ENCODE results near the gene ALDH1L1. TPM values are rescaled to one million over a fixed set of nuclear protein-coding genes. Genes with fewer than 3 reads are reported as not detected.

Gene ALDH1L1
- polyA plus RNA-seq, 1 donor, result 44.0 TPM

DNA sequence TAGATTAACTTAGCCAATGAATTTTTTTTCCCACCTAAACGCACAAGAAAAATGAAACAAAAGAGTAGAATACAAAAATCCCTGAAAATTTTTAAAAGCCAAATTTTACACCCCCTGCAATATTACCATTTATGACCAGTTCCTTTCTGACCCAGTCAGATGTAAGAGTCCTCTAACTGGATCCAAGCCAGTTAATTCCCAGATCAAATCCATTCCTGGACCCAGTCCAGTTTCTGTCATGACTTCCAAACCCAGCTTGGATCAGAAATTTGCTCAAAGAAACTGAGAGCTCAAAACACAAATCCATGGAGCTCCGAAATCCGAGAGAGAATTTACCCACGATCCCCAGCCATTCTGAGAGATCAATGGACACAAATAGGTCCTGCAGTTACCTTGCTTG is 17.0 kb upstream of the ALDH1L1 start:
- DNase-seq, result no peak

- no peak for DNase-seq
Observed at GRCh38 chr3:126194713-126195305, 14.4 kb upstream of the ALDH1L1 start.

DNA sequence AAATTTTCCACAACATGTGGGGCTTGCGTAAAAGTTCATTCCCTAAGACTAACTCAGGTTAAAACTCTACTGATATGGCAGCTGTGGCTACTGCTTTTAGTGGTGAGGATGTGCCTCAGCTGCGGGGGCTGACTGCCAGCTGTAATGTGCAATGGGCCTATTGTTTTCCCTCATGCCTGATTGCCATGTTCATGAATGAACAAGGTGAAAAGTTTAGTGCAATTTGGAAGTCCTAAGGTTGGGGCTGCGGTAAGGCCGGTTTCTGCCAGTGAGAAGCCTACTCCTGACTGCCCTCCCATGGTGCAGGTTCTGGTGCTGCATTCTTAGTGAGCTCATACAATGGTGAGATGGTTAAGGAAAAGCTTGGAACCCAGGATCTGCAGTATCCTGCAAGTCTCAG is 10.9 kb upstream of the ALDH1L1 start:
- DNase-seq, result no peak

DNA sequence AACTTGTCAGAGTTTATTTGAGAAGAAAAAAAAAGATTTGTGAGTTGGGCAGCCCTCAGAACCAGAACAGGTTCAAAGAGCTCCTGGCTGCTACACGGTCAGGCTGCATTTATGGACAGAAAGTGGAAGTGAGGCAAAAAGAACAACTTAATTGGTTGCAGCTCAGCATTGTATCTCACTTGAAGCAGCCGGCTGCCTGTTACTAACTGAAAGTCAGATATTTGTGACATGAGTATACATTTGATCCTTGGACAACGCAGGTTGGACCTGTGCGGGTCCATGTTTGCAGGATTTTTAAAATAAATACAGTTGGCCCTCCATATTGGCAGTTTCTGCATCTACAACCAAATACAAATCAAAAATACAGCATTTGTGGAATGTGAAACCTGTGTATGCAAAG is 7.5 kb upstream of the ALDH1L1 start:
- no peak for DNase-seq

DNA sequence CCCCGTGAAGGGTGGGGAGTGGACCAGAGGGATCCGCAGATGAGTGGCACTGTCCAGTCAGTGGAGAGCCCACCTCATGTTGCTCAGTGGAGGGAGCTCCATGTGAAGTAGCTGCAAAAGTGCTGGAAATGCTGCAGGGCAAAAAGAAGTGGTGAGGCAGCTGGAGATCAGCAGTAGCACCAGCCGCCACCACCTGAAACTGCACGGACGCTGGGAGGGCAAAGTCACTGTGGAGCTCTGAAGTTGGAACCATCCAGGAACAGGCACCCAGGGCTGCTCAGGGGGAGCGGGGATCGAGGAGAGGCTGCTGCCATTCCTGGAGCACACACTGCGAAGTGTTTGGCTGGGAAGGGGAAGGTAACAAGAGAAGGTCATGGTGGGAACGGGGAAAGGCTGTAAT is 6.4 kb upstream of the ALDH1L1 start:
- DNase-seq, result no peak

- no peak for DNase-seq
Observed at GRCh38 chr3:126186271-126186670, 5.9 kb upstream of the ALDH1L1 start.

DNA sequence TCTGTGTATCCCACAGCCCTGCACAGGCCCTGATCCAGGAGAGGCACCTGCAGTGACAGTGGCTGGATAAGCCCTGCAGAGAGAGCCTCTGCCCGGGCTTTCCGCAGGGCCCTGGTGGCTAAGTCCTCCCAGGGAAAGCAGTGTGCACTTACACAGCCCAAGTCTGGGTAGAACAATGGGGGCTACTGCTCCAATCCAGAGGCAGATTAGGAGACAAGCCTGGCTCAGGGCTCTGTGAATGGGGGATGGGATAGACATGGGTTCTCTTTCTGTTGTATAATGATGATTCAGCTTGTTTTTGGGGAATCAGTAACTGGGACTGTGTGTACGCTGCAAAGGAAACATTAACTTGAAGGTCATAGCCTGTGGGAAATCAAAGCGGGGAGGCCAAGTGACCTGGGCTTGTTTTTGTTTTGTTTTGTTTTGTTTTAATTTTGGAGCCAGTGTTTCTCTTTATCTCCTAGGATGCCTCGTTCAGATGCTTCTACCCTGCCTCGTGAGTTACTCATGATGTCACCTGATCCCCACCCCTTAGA is 4.1 kb upstream of the ALDH1L1 start:
- no peak for DNase-seq

DNA sequence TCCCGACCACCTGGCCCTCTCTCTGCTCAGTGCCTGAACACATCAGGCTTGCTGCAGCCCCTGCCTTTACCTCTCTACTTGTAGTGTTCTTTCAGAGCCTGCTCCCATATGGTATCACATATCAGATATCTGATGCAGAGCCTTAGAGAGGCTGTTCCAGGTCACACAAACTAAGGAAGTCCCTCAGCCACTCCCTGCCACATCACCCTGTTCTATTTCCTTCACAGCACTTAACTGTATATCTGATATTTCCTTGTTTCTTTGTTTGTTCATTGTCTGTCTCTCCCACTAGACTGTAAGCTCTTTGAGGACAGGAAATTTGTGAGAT is 976 bp upstream of the ALDH1L1 start:
- DNase-seq, result no peak

- no peak for DNase-seq
Observed at GRCh38 chr3:126179825-126180476, 435 bp downstream of the ALDH1L1 start.

DNA sequence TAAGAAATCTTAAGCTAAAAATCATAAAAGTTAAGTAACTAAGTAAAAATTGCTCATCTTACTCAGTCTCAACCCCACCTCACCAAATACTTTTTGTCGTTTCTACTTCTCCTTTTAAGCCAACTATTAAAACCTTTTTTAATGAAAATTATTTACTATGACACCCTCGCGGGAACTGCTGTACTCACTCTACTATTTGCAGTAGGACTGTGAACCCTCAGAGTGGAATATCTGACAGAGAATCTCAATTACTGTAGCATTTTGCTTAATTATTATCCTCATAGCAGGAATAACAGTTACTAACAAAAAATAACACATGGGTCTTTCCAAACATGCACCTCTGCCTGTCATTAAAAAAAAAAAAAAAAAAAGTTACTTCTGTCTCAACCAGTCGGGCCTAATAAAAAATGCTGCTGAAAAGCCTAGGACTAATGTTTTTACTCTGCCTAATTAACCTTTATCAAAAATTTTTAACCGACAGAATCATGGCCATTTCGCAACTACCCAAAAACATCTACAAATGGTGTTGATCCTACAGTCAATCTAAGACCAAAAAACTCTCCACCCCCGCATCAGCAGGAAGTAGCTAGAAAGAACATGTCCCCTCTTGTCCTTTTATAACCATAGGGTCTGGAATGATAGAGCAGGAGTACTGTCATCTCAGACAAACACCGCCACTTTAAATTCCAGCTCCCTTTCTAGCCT is 10.2 kb downstream of the ALDH1L1 start:
- no peak for DNase-seq

GRCh38 chr3:126167566-126167965 is 12.8 kb downstream of the ALDH1L1 start:
- no peak for DNase-seq

GRCh38 chr3:126166009-126166408 is 14.4 kb downstream of the ALDH1L1 start:
- no peak for DNase-seq

GRCh38 chr3:126161309-126161708 is 19.1 kb downstream of the ALDH1L1 start:
- DNase-seq, result no peak

DNA sequence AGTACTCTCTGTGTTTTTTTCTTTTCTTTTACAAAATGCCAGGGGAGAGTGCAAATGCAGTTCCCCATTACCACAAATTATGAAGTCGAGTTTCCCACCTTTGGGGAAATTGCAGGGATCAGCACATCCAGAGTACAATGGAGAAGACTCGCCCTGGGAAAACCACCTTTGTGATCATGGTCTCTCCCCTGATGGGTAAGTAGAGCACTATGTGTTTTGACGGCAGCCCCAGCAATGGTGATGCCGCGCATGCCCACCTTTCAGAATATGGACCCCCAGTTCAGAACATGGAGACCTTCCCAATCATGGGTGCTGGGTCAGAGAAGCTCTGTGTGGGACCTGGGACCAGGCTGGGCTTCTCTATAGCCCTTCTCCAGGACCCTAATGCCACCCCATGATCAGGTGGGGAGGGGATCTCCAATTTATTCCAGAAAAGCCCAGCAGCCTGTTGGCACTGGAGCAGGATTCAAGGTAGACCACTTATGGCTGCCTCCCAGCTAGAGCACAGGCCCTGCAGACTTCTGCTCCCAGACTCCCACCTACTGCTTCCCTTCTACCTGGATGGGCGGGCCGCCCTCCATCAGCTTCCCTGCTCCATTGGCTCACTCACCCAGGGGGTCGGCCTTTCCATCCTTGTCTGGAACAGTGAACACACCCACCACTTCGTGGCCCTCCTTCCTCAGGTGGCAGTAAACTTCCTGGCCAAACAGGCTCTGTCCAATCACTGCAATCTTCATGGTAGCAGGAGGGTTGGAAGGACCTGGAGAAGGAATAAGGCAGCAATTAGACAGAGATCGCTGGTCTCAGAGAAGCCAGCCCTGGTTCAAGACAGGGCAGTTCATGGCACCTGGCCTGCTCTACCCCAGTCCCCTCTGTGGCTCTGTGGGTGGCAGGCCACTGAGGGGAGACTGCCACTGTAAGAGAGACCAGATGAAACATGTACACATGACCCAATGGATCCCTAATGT is 19.9 kb downstream of the ALDH1L1 start:
- no peak for DNase-seq

DNA sequence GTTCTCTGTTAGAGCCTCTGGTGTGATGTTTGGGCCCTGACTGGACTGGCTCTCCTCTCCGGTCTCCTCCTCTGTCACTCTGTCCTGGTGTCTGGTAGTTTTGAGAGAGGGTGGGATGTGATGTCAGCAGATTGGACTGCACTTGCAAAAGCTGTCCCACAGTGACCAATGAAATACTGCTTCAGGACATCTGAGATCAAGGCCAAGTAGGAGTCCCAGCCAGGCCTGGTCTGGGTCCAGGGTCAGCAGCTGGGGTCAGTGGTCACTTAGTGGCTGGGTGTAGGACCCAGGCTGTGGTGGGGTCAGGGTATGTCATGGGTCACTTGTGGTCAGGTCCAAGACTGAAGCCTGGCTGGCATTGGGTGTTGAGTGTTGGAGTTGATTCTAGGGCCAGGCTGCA is 20.9 kb downstream of the ALDH1L1 start:
- DNase-seq, result no peak

GRCh38 chr3:126158912-126159454 is 21.4 kb downstream of the ALDH1L1 start:
- no peak for DNase-seq

- no peak for DNase-seq
Observed at GRCh38 chr3:126158016-126158911, 22.1 kb downstream of the ALDH1L1 start.

DNA sequence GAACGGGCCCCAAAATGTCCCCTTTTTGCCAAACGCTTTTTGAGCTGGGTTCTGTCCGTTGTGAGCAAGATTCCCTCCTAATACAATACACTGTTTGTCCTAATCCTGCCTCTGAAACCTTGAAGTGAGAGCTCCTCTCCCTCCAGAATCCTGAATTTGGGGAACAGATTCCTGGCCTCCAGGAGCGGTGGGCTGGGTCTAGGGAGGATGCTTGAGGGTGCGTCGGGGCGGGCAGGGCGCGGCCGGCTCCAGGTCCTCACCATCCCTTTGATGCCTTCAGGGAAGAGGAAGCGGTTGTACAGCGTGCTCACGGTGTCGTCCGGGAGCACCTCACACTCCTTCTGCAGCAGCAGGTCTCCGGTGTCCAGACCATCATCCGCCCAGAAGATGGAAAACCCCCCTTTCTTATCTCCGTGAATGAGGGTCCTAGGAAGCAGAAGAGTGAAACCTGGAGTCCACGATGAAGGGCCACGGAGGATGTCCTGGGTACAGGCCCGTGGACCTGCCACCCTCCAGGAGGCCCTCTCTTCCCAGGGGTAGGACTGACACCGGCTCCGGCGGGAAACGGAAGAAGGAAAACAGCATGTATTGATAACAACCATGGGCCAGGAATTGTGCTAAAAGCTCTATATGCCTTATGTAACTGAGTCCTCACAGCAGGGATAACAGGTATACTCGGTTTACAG is 23.2 kb downstream of the ALDH1L1 start:
- no peak for DNase-seq

DNA sequence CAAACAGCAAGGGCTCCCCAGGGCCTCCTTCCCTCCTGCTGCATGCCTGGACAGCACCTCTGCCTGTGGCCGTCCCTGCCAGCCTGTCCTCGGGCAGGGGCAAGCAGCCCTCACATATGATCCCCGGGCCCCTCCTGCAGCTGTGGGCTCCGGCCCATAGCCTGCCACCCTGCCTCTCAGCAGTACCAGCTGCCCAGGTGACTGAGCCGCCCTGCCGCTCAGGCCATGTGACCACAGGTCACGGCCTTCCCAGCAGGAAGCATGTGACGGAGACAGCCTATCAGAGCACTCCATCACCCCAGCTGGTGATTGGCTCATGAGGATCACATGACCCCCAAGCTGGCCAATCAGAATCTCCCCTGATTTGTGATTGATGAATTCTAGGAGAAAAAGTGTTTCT is 23.9 kb downstream of the ALDH1L1 start:
- DNase-seq, result no peak

DNA sequence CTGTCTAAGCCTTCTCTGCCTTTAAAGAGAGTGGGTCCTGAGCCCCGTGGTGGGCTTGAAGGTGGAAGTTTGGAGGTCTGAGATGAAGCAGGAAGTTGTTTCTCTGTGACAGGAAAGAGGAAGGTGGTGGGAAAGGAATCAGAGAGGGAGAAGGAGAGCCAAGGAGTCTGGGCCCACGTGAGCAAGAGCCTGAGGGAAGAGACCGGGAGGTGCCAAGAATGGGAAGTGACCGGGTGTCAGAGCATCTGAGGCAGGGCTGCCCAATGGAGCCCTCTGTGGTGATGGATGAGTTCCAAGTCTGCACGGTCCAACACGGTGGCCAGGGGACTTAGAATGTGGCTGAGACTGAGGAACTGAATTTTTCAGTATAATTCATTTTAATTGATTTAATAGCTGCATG is 24.6 kb downstream of the ALDH1L1 start:
- DNase-seq, result no peak

All from left kidney (tissue), 2 donors.